Osteocyte (in vitro differentiated cells): ENCODE data around the gene SLC25A51. TPM values are rescaled to one million over a fixed set of nuclear protein-coding genes. Genes with fewer than 3 reads are reported as not detected.
A peak's percentile ranks its signal among the peaks of the same experiment; 100 is the strongest.

ENCODE experiments used
- DNase-seq: peaks from one replicate; pipeline ENCODE4 v3.0.0; 2021; ENCODE audit warnings: mixed read lengths; ENCODE audit not compliant: unreplicated experiment; ENCODE audit errors: extremely low spot score
- H3K27ac Mint-ChIP-seq: one replicate; pipeline ENCODE4 v1.8.0; 2021; ENCODE audit warnings: mild to moderate bottlenecking, mixed read lengths; ENCODE audit not compliant: unreplicated experiment
- H3K27me3 Mint-ChIP-seq: one replicate; pipeline ENCODE4 v1.8.0; 2021; ENCODE audit warnings: mixed read lengths; ENCODE audit not compliant: unreplicated experiment
- H3K36me3 Mint-ChIP-seq: one replicate; pipeline ENCODE4 v1.8.0; 2021; ENCODE audit warnings: mixed read lengths; ENCODE audit not compliant: unreplicated experiment
- H3K4me1 Mint-ChIP-seq: one replicate; pipeline ENCODE4 v1.8.0; 2021; ENCODE audit warnings: mixed read lengths; ENCODE audit not compliant: unreplicated experiment
- H3K4me3 Mint-ChIP-seq: one replicate; pipeline ENCODE4 v1.8.0; 2021; ENCODE audit warnings: mild to moderate bottlenecking, moderate library complexity, mixed read lengths; ENCODE audit not compliant: unreplicated experiment
- H3K9me3 Mint-ChIP-seq: one replicate; pipeline ENCODE4 v1.8.0; 2021; ENCODE audit warnings: mixed read lengths; ENCODE audit not compliant: unreplicated experiment
- CTCF ChIP-seq: fragments of 200-600 bp; sonication (generic); IDR thresholded peaks from 2 replicates; pipeline ENCODE4 v1.5.0; 2021; ENCODE audit warnings: antibody characterized with exemption, mild to moderate bottlenecking, moderate library complexity
- total RNA-seq: library from RNA; stranded (reverse); gene quantifications from 2 replicates; pipeline ENCODE4 v1.2.1, GENCODE V29; 2021

The SLC25A51 gene
- total RNA-seq, 1 donor from 2014 or later: 37.5 TPM

GRCh38 chr9:37950561-37950960 is 46.6 kb upstream of the SLC25A51 start:
- peaks cover 30% of the 10 kb centered on the region for H3K36me3 Mint-ChIP-seq
- no peak for TF ChIP-seq CTCF
- no peak for DNase-seq
- H3K9me3 Mint-ChIP-seq: no peaks in the 10 kb centered on the region
- no peak overlapping the region for H3K4me3 Mint-ChIP-seq
- peaks cover 76% of the 10 kb centered on the region for H3K4me1 Mint-ChIP-seq
- H3K27me3 Mint-ChIP-seq: no peaks in the 10 kb centered on the region
- H3K27ac Mint-ChIP-seq: peak overlapping the region; percentile 17

- peaks cover 80% of the 10 kb centered on the region for H3K4me1 Mint-ChIP-seq
- DNase-seq: no peak
- H3K9me3 Mint-ChIP-seq: no peaks in the 10 kb centered on the region
- H3K27ac Mint-ChIP-seq: peak overlapping the region; percentile 35
- H3K27me3 Mint-ChIP-seq: no peaks in the 10 kb centered on the region
- no peak for TF ChIP-seq CTCF
- H3K36me3 Mint-ChIP-seq: peaks cover 24% of the 10 kb centered on the region
- no peak overlapping the region for H3K4me3 Mint-ChIP-seq
Measured at GRCh38 chr9:37949576-37949975, 45.6 kb upstream of the SLC25A51 start.

GRCh38 chr9:37948417-37948980 is 44.6 kb upstream of the SLC25A51 start:
- H3K4me1 Mint-ChIP-seq: peaks cover 80% of the 10 kb centered on the region
- no peak for TF ChIP-seq CTCF
- no peak overlapping the region for H3K27ac Mint-ChIP-seq
- no peaks in the 10 kb centered on the region for H3K9me3 Mint-ChIP-seq
- no peak for DNase-seq
- H3K4me3 Mint-ChIP-seq: no peak overlapping the region
- H3K36me3 Mint-ChIP-seq: peaks cover 22% of the 10 kb centered on the region
- no peaks in the 10 kb centered on the region for H3K27me3 Mint-ChIP-seq

- DNase-seq: no peak
- H3K27ac Mint-ChIP-seq: no peak overlapping the region
- no peaks in the 10 kb centered on the region for H3K9me3 Mint-ChIP-seq
- H3K4me1 Mint-ChIP-seq: peaks cover 80% of the 10 kb centered on the region
- H3K27me3 Mint-ChIP-seq: no peaks in the 10 kb centered on the region
- no peak overlapping the region for H3K4me3 Mint-ChIP-seq
- no peak for TF ChIP-seq CTCF
- peaks cover 16% of the 10 kb centered on the region for H3K36me3 Mint-ChIP-seq
Measured at GRCh38 chr9:37947977-37948376, 44.0 kb upstream of the SLC25A51 start.

GRCh38 chr9:37947471-37947870 is 43.5 kb upstream of the SLC25A51 start:
- no peak overlapping the region for H3K4me3 Mint-ChIP-seq
- H3K27ac Mint-ChIP-seq: no peak overlapping the region
- H3K36me3 Mint-ChIP-seq: peaks cover 11% of the 10 kb centered on the region
- H3K27me3 Mint-ChIP-seq: no peaks in the 10 kb centered on the region
- peaks cover 78% of the 10 kb centered on the region for H3K4me1 Mint-ChIP-seq
- H3K9me3 Mint-ChIP-seq: no peaks in the 10 kb centered on the region
- DNase-seq: no peak
- no peak for TF ChIP-seq CTCF
